Inflammatory macrophage treated with lipopolysaccharide for 4 hours (primary cell): ENCODE results near the gene RRAS2.
A peak's percentile ranks its signal among the peaks of the same experiment; 100 is the strongest.

Source experiments
- DNase-seq: peaks from one replicate; pipeline ENCODE4 v3.0.0-alpha.2; 2020

Gene RRAS2

DNA sequence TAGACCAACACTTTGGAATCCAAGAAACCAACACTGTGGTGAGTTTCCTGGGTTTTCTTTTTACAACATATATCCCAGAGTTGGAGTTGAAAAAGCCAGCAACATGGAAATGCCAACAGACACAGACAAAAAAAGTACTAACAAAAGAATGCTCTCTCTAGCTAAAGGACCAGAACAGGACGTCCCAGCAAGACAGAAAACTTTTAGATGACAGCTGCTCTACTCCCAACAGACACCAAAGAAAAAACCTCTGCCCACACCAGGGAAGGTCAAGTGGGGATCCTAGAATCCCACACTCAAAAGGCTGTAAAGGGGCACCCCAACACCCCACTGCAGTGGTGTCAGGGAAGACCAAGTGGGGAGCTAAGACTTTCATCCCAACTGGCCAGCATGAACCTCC lies 23.3 kb downstream of the RRAS2 start:
- no peak for DNase-seq

DNA sequence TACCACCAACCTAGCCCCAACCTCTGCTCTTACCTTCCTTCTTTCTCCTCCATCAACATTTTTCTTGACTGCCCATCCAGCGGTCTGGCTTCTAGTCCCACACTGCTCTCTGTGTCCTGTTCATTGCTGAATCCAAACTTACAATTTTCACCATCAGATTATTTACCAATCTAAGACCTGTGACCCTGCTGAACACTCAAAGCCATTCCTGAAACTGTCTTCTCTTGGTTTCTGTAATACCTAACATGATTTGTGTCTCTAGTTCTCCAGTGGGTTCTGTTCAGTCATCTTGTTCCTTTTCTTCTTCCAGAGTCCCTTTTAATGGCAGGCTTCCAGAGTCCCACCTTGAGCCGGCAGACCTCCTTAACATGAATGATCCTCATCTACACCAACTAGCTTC lies 24.1 kb downstream of the RRAS2 start:
- no peak for DNase-seq

DNA sequence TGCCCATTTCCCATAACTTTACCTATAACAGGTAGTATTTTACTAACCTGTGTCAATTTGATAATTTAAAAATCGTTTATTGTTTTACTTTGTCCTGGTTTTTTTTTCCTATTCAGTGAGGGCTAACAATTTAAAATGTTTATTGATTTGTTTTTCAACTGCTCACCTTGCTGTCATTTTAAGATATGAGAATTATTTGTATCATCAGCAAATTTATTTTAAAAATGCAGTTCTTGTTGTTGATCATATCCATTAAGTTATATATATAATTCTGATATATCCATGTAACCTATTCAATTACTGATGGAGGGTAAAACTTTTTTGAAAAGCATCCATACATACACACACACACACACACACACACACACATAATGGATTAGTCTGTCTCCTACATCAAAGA lies 24.8 kb downstream of the RRAS2 start:
- no peak for DNase-seq

DNA sequence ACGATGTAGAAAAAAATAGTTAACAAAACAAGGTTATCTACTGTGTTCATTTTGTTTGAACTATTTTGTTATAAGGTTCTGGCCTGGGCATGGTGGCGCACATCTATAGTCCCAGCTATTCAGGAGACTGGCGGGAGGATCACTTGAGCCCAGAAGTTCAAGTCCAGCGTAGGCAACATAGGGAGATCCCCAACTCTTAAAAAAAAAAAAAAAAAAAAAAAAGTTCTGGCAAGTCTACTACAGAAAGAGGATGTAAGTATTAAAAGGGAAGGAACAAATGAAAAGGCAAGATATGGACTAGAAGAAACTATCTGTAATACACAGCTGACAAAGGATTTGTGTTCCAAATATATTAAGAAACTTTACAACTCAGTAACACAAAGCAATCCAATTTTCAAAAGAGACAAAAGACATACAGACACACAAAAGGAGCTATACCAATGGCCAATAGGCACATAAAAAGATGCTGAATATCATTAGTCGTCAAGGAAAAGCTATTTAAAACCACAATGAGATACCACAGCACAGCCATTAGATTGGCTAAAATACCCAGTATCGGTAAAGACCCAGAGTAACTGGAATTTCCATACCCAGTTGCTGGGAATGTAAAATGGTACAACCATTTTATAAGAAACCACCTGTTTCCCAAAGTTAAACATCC lies 27.4 kb downstream of the RRAS2 start:
- peak; percentile 57 for DNase-seq

DNA sequence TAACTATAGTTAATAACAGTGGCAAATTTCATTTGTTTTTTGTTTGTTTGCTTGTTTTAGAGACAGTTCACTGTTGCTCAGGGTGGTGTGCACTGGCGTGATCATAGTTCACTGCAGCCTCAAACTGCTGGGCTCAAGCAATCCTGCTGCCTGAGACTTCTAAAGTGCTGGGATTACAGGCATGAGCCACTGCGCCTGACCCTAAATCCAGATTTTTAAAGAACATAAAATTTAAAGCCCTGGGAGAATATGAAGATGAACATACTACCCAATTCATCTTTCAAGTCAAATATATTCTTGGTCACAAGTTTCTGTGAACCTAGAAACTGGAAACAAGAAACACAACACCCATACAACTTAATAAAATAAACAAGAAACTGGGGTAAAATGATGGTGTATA lies 28.1 kb downstream of the RRAS2 start:
- no peak for DNase-seq

DNA sequence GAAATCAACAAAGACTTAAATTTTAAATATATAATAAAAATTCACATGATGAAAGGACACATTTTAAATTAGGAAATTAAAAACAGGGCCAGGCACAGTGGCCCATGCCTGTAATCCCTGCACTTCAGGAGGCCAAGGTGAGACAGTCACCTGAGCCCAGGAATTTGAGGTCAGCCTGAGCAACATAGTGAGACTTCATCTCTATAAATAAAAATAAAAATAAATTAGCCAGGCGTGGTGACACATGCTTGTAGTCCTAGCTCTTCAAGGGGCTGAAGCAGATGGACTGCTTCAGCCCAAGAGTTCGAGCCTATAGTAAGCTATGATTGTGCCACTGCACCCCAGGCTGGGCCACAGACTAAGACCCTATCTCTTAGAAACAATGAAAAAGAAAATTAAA lies 29.3 kb downstream of the RRAS2 start:
- DNase-seq = no peak

DNA sequence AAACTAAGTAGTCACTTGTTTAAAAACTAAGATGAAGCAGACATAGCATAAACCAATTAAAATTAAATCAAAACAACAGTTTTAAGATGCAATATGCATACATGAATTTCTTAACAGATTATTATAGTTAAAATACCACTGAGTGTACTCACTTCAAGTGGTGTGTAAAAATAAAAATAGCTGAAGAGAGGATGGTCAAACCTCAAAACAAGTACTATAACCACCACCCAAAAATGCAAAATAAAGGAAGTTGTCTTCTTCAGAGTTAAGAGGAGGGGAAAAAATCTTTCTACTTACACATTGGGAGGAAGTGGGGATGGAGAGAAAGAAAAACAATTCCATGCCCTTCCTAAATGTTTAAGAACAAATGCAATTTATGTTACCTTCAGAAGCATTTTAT lies 31.9 kb downstream of the RRAS2 start:
- DNase-seq = no peak

DNA sequence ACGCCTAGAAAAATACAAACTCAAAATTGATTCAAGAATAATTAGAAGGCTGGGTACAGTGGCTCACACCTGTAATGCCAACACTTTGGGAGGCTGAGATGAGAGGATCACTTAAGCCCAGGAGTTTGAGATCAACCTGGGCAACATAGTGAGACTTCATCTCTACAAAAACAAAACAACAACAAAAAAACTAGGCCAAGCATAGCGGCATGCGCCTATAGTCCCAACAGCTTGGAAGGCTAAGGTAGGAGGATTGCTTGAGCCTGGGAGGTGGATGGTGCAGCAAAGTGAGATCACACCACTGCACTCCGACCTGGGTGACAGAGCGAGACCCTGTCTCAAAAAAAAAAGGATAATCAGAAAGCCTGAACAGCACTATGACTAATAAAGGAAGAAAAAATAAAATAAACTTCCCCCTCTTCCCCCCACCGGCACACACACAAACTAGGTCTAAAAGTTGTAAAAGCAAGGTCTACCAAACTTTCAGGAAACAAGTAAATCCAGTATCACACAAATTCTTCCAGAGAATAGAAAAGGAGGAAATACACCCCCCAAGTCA lies 35.8 kb downstream of the RRAS2 start:
- no peak for DNase-seq

DNA sequence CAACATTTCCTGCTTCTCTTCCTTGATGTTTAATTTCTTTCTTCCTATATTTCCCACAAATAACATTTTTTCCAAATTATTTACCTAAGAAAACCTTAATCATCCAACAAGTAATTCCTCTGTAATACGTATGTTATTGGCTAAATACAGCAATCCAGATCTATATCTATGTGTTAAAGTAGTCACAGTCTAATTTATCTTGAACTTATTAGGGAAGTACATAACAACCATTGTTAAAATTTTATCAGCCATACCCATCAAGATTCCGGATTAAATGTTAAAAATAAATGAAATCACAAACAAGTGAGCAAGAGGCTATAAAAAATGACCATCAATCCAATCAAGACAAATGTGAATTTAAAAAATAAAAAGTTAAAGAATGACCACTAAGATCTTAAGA lies 36.5 kb downstream of the RRAS2 start:
- no peak for DNase-seq

DNA sequence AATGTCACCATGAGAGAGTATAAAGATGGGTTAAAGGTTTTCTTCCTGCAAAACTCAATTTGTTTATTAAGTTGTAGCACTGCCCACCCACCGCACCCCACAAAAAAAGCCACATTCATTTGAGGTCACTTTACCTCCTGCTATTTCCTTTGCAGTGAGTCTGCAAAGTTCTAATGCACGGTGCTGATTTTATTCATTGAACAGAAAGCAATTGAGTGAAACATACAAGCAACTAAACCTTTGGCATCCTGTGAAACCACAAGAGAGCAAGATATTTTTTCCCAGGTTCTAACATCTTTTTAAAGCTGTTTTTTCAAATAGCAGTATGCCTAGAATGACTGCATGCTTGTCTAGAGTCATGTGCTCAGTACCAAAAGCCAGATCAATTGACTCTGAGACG lies 39.0 kb downstream of the RRAS2 start:
- DNase-seq = no peak

DNA sequence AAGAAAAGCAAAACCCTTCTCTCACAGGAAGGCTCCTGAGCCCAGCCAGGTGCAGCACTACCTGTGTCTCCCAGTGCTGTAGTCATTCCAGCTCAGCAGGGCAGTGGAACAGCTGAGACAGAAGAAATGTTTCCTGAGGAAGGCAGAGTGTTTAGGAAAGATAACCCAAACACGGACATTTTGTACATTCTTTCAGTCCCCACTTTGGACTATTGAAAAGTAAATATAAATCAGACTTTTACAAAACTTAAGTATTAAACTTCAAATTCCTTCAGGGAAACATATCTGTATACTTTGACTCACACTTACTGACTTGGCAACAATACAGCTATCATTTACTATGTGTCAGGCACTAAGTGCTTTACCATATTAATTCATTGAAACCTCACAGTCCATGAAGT lies 40.4 kb downstream of the RRAS2 start:
- no peak for DNase-seq

DNA sequence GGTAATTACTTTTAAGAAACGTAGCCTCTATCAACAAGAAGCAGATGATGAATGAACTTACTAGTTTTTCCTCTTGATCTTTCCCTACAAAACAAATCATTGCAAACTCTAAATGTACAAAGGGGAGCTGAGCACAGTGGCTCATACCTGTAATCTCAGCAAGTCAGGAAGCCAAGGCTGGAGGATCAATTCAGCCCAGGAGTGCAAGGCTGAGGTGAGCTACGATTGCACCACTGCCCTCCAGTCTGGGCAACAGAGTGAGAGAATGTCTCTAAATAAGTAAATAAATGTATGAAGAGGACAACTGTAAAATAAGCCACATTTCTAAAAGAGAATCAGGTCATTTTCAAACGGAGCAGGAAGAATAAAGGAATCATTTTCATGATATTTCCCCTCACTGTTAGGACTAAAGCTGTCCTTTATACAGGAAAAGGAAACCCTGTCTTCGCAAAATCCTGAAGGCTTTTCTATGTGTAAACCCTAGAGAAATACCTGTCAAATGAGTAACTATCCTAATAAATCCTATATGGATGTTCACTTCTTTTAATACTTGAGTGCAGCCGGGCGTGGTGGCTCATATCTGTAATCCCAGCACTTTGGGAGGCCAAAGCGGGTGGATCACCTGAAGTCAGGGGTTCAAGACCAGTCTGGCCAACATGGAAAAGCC lies 41.2 kb downstream of the RRAS2 start:
- DNase-seq = no peak

DNA sequence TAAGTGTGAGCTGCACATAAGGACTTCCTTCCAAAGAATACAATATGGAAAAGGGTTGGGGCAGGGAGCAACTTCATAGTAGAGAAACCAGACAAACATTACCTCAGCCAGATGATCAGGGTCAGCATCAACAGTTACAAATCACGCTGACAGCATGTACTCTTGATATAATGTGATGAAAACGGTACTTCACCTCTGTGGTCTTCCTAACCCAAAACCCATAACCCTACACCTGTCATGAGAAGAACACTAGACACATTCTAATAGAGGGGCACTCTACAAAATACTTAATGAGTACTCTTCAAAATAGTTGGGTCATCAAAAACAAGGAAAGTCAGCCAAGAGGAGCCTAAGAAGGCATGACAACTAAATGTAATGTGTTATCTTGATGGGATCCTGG lies 43.9 kb downstream of the RRAS2 start:
- DNase-seq = no peak

DNA sequence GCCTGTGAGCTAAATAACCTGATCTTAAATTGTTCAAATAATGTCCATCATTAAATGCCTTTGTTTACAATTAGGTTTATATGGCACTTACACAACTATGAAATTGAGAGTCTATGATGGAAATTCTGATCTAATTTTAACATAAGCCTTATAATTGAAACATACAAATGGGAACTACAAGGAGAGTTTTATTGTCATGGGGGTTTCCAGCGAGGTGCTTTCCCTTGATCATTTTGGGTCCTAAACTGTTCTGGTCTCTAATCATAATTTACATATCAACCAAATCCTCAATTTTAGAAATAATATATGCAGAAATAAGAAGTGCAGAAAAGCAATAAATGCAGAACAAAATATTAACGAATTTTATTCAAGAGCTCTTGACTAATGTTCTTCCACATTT lies 44.9 kb downstream of the RRAS2 start:
- peak; percentile 26 for DNase-seq

DNA sequence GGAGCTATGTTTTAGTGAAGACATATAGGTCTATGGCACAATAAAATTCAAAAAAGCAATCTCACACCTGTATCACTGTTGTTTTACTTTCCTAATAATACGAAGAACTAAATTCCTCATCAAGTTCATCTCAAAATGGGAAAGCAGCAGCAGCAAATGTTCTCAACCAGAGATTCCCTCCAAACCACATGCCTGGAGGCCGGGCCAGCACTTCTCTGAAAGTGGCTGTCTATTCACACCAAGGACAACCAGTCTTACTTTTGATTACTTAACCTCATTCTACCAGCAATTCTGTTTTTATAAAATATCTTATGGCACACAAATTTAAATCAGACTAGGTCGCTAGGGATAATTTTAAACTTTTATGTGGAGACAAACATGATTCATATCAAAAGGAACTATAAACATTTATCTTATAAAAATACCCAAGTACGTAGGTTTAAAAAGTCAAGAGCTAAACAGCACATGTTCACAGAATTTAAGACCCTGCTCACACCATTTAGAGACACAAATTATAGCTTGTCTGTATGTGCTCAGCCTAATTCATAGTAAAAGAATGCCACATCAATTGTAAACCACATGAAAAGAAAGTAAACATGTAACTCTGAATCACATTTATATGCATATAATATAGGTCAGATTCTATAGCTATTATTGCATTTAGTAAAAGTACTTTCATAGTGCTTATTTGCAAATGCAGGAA lies 46.1 kb downstream of the RRAS2 start:
- DNase-seq = no peak

DNA sequence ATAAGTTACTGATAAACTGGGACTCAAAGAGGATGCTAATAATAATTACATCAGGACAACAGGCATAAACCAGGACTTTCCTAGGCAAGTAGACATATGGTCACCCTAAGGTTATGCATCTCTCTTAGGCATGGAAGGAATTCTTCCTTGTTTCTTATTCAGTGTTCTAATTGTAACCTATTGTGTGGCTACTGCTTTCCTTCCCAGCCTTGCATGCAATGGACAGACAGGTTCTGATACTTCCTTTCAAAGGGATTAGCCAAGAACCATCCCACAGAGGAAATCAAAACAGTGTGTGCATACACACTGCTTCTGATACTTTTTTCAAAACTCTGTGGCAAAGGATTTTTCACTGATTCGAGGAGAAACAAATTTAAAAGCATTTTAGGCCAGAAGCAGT lies 48.3 kb downstream of the RRAS2 start:
- DNase-seq = no peak

DNA sequence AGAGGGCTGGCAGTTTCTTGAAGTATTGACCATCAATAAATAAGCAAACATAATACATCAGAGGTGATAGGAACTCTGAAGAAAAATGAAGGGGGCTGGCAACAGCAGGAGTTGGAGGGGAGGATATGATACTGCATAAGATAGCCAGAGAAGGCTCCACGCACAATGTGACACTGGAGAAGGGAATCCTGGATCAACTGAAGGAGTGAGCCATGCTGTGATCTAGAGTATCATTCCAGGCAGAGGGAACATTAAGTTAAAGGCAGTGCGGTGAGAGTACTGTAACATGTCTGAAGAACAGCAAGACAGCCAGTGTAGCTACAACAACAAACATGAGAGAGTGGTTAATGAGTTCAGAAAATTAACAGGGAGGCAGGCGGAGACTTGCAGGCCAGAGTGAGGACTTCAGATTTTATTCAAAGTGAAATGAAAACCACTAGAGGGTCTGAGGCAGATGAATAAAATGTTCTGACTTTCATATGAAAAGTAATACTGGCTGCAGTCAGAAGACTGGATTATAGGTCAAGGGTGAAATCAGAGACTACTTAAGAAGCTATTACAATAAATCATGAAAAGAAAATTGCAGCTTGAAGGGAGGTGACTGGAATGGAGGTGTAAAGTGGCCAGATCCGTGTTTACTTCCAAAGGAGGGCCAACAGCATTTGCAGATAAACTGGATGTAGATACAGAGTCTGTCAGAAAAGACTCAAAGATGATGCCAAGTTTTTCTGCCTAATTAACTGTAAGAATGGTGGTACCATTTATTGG lies 49.4 kb downstream of the RRAS2 start:
- no peak for DNase-seq

DNA sequence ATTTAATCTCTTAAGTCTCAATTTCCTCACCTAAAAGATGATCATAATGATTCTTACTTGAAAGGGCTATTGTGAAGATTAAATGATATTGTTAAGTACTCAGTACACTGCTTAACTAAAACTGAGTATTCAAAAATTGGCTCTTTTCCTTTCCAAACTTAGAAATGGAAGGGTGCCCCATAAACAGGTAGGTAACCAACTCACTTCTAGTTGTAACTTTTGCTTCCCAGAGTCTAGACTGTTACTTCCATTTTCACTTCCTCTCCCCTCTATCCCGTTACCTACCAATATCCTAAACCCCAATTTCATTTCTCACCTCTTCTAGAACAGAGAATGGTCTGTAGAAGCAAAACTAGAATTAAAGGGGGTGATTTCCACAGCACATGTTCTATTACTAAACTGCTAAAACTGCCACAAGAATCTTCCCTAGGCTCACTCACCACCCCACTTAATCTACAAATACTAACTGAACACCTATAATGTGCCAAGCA lies 50.0 kb downstream of the RRAS2 start:
- DNase-seq = no peak

DNA sequence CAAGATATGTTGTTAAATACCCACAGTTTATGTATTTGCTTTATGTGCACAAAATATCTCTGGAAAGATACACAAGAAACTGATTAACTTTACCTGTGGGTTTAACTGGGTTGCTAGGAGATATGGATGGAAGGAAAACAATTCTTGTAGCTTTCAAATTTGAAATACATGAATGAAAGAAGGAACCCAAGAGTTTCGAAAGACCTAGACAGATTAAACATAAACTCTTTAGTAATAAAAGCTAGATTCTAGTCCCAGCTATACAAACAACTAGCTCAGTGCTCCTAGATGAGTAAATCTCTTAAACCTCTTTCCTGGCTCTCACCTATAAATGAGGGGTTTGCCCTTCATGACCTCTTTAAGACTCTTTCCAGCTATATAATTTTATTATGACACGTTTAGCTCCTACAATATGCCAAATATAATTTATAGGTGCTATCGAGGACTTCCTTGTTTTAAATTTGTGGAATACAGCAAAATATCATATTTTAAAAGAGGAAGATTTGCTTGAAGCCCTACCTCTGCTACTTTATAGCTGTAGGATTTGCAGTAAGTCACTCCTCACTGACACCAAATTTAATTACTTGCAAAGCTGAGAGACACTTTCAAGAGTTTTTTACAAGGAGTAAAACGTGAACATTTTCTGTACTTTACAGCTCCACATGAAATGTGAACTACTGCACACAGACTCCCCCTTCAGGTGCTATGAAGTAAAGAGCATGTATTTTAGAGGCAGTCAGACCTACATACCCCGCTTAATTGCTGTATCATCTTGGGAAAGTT lies 50.7 kb downstream of the RRAS2 start:
- peak; percentile 31 for DNase-seq

DNA sequence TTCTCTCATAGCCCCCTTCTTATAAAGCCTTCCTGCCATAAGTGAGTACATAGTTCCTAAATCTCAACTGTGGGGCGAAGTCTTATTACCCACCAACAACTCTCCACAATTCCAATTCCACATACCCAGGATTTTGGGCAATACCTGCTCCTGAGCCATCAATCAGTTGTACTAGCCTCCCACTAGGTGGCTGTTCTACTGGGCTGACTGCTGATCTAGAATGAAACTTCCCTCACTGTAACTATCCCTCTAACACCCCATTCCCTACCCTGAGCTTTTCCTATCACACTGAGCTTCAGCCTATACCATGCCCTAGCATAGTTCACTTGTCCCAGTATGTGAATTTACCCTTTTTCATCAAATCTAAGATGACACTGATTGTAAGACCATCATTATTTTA lies 52.5 kb downstream of the RRAS2 start:
- no peak for DNase-seq

DNA sequence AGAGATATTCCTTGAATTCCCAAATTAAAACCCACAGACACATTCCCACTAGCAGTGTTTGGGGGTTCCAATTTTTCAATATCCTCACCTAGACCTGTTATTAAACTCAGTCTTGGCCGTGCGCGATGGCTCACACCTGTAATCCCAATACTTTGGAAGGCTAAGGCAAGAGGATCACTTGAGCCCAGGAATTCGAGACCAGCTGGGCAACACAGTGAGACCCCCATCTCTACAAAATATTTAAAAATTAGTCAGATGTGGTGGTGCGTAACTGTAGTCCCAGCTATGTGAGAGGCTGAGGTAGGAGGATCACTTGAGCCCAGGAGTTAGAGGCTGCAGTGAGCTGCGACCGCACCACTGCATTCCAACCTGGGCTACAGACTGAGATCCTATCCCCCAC lies 53.3 kb downstream of the RRAS2 start:
- no peak for DNase-seq

DNA sequence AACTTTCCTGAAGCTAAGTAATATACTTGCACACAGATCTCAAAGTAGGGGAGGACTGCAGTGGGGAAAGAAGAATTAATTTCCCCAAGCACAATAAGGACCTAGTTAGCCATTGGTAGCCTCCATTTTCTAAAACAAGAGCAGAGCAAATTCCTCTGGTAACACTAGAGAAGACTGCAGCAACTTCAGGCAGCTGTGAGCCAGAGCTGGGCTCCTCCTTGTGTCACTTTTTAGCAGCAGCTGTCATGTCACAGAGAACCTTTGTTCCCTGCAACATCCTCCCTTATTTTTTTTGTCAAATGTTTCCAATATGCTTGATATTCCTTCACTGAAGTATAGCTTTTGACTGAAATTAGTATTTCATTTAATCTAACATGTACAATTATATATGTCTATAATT lies 54.4 kb downstream of the RRAS2 start:
- no peak for DNase-seq
